DOHH2 (cell line): ENCODE results near the gene COP1.

ENCODE experiments used
- H3F3A ChIP-seq: fragments of 200-600 bp; sonication (generic), shearing (Covaris generic); 2 replicates; pipeline ENCODE4 v1.6.0; 2016; ENCODE audit warnings: antibody characterized with exemption, mild to moderate bottlenecking; ENCODE audit not compliant: control insufficient read depth, insufficient read depth
- H3K27ac ChIP-seq: fragments of 200-600 bp; sonication (generic); 2 replicates; pipeline ENCODE4 v1.5.1; 2014; ENCODE audit warnings: low read depth, mild to moderate bottlenecking, low read length, moderate library complexity
- H3K27me3 ChIP-seq: fragments of 200-600 bp; sonication (generic); 2 replicates; pipeline ENCODE4 v1.6.1; 2014; ENCODE audit warnings: mild to moderate bottlenecking, low read length, mixed read lengths; ENCODE audit not compliant: control insufficient read depth
- H3K36me3 ChIP-seq: fragments of 200-600 bp; sonication (generic); 2 replicates; pipeline ENCODE4 v1.6.1; 2014; ENCODE audit warnings: mild to moderate bottlenecking, low read length, moderate library complexity, mixed read lengths; ENCODE audit not compliant: control insufficient read depth
- H3K4me1 ChIP-seq: fragments of 200-600 bp; sonication (generic); 2 replicates; pipeline ENCODE4 v1.6.1; 2014; ENCODE audit warnings: mild to moderate bottlenecking, low read length, mixed read lengths; ENCODE audit not compliant: control insufficient read depth
- H3K4me2 ChIP-seq: fragments of 200-600 bp; sonication (generic); 2 replicates; pipeline ENCODE4 v1.6.0; 2014; ENCODE audit warnings: mild to moderate bottlenecking, low read length, moderate library complexity
- H3K4me3 ChIP-seq: fragments of 200-600 bp; sonication (generic); 2 replicates; pipeline ENCODE4 v1.5.1; 2014; ENCODE audit warnings: mild to moderate bottlenecking, low read length, mixed read lengths
- H3K79me2 ChIP-seq: fragments of 200-600 bp; sonication (generic); 2 replicates; pipeline ENCODE4 v1.6.1; 2014; ENCODE audit warnings: mild to moderate bottlenecking, low read length, mixed read lengths; ENCODE audit not compliant: control insufficient read depth
- H3K9me2 ChIP-seq: fragments of 200-600 bp; sonication (generic); replicated peaks from 2 replicates; pipeline ENCODE4 v1.6.1; 2014; ENCODE audit warnings: mild to moderate bottlenecking, low read length, mixed read lengths; ENCODE audit not compliant: control insufficient read depth
- H3K9me3 ChIP-seq: fragments of 200-600 bp; sonication (generic); 2 replicates; pipeline ENCODE4 v1.6.1; 2014; ENCODE audit warnings: antibody characterized with exemption, low read length, mixed read lengths; ENCODE audit not compliant: control insufficient read depth, insufficient read depth
- H4K20me1 ChIP-seq: fragments of 200-600 bp; sonication (generic); 2 replicates; pipeline ENCODE4 v1.6.0; 2014; ENCODE audit warnings: low read depth, mild to moderate bottlenecking, antibody characterized with exemption, low read length, moderate library complexity; ENCODE audit not compliant: control insufficient read depth, insufficient read depth
- CTCF ChIP-seq: fragments of 200-600 bp; sonication (generic); IDR thresholded peaks from one replicate; pipeline ENCODE4 v1.5.1; 2014; ENCODE audit warnings: antibody characterized with exemption, mild to moderate bottlenecking, low read depth, low read length; ENCODE audit not compliant: poor library complexity, severe bottlenecking
- EZH2phosphoT487 ChIP-seq: fragments of 200-600 bp; sonication (generic); IDR thresholded peaks from 2 replicates; pipeline ENCODE4 v1.6.1; 2017; ENCODE audit warnings: borderline replicate concordance, mild to moderate bottlenecking, antibody characterized with exemption, low read length, moderate library complexity, mixed read lengths

The COP1 gene

DNA sequence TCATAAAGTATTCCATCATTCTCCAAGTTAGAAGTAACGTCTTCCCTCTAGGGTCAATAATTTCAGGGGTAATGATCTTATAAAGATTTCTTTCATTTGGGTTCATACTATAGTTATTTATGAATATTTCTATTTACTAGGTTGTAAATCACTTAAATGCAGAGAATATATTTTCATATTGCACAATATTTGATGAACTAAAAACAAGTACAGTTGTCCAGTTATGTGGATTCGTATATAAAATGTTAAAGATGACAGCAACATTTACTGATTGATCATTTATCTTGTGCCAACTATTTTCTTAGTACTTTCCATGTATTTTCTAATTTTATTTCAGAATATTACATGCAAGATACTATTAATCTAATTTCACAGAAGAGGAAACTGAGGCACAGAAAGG lies 243.3 kb downstream of the COP1 start:
- Histone ChIP-seq H3K4me1 (no peaks in the 10 kb centered on the region), H3K4me2 (no peak overlapping the region), H3F3A (no peaks in the 10 kb centered on the region), H3K27me3 (no peaks in the 10 kb centered on the region), H3K36me3 (peaks cover 13% of the 10 kb centered on the region), H3K79me2 (no peaks in the 10 kb centered on the region), H3K4me3 (no peak overlapping the region), H3K9me3 (no peaks in the 10 kb centered on the region), H3K27ac (no peak overlapping the region), H4K20me1 (no peaks in the 10 kb centered on the region), H3K9me2 (no peaks in the 10 kb centered on the region)
- TF ChIP-seq CTCF (no peak), EZH2phosphoT487 (no peak)

GRCh38 chr1:175960169-175960568 lies 246.9 kb downstream of the COP1 start:
- TF ChIP-seq CTCF (no peak), EZH2phosphoT487 (no peak)
- Histone ChIP-seq H3K4me3 (no peak overlapping the region), H3K9me3 (no peaks in the 10 kb centered on the region), H4K20me1 (no peaks in the 10 kb centered on the region), H3K9me2 (no peaks in the 10 kb centered on the region), H3K4me1 (no peaks in the 10 kb centered on the region), H3K79me2 (no peaks in the 10 kb centered on the region), H3K27ac (no peak overlapping the region), H3K4me2 (no peak overlapping the region), H3K36me3 (peaks cover 10% of the 10 kb centered on the region), H3K27me3 (no peaks in the 10 kb centered on the region), H3F3A (no peaks in the 10 kb centered on the region)

DNA sequence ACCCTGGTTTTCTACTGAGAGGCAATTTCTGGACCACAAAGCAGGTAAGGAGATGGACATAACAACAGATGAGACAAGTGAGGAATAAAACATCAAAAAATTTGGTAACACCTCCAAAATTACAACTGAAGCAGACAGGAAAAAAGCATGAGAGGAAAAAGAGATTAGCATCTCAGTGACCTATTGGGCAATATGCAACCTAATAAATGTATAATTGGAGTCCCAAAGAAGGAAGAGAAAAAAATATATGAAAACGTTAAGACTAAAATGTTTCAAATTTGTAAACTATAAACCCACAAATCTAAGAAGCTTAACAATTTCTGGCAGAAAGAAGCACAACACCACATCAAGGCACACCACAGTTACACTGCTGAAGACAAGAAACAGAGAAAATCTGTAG lies 255.5 kb downstream of the COP1 start:
- H3K4me3 ChIP-seq = no peak overlapping the region
- H3K4me1 ChIP-seq = no peaks in the 10 kb centered on the region
- no peak overlapping the region for H3K27ac ChIP-seq
- H3K9me2 ChIP-seq = no peaks in the 10 kb centered on the region
- H3K36me3 ChIP-seq = peaks cover 30% of the 10 kb centered on the region
- no peaks in the 10 kb centered on the region for H3K27me3 ChIP-seq
- TF ChIP-seq CTCF (no peak), EZH2phosphoT487 (no peak)
- H3K9me3 ChIP-seq = no peaks in the 10 kb centered on the region
- H3K79me2 ChIP-seq = no peaks in the 10 kb centered on the region
- H3F3A ChIP-seq = no peaks in the 10 kb centered on the region
- H3K4me2 ChIP-seq = no peak overlapping the region
- H4K20me1 ChIP-seq = no peaks in the 10 kb centered on the region

GRCh38 chr1:175947771-175948170 lies 259.3 kb downstream of the COP1 start:
- Histone ChIP-seq H3K4me2 (no peak overlapping the region), H3K27ac (no peak overlapping the region), H3K79me2 (no peaks in the 10 kb centered on the region), H3K4me3 (no peak overlapping the region), H3K9me3 (no peaks in the 10 kb centered on the region), H3K4me1 (no peaks in the 10 kb centered on the region), H3F3A (no peaks in the 10 kb centered on the region), H4K20me1 (no peaks in the 10 kb centered on the region), H3K9me2 (no peaks in the 10 kb centered on the region), H3K36me3 (peaks cover 43% of the 10 kb centered on the region), H3K27me3 (no peaks in the 10 kb centered on the region)
- no peak for TF ChIP-seq CTCF
- TF ChIP-seq EZH2phosphoT487 = no peak
